Measurements from ENCODE around the gene RASGRP2. TPM values are rescaled to one million over a fixed set of nuclear protein-coding genes. Genes with fewer than 3 reads are reported as not detected.

Gene RASGRP2
- total RNA-seq, 1 experiment from 2014 or later = 0.23 TPM

DNA sequence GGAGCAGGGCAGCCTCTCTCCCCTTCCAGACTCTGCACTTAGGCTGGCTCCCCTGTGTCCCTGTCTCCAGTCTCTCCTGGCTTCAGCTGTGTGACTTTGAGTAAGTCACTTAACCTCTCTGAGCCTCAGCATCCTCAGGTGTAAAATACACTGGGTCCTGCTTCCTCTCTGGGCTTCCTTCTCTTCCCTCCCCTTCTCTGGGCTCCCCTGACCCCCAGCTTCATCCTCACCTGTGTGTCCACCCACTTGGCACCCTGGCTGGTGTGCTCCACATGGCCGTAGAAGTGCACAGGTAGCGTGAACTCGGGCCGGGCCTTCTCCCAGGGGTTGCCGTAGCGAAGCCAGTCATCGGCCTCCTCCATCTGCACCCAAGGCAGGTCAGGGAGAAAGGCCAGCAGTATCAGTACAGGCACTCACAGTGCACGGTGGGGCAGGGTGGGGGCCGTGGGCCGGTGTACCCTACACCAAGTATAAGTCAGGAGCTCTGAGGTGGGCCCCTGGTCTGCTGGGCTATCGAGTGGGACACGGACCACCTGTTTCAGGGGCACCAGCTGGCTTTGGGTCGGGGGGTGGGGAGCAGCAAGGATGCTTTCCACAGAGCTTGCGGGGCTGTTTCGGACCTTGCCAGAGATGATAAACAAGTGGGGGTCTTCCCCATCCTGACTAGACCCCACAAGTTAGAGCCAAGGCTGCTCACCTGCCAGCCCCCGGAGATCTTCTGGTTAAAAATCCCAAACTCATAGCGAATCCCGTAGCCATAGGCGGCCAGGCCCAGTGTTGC, 13.8 kb upstream of the RASGRP2 start:
- DNase-seq (ENCODE audit: low read depth) = no peak

DNA sequence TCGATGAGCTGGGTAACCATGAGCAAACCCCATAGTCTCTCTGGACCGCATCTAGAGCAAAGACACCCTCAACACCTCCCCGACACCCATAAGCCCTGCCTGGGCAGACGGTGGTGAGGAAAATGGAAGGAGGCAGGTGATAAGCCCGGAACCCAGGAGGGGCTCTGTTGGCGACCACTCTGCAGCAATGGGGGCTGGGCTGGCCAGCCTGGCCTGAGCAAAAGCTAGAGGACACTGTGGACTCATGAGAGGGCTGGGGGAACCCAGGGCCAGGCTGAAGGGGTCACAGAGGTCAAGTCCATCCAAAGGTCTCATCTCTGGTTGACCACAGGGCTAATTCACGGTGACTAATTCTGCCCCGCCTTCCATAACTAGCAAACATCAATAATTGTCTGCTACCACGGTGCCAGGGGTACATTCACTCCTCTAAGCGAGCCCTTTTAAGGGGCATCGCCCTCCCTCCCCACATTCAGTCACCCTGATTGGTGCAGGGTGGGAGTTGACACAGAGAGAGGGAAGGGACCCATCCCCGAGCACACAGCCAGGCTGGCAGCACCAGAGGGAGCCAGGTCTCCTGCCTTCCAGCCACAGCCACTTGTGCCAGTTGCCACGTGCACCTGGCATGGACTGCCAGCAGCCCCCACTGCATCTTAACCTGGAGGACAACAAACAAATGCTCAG, 11.9 kb upstream of the RASGRP2 start:
- DNase-seq (ENCODE audit: low read depth) = no peak

- DNase-seq (ENCODE audit: low read depth) = no peak
Measured at GRCh38 chr11:64754919-64755662, 11.1 kb upstream of the RASGRP2 start.

DNA sequence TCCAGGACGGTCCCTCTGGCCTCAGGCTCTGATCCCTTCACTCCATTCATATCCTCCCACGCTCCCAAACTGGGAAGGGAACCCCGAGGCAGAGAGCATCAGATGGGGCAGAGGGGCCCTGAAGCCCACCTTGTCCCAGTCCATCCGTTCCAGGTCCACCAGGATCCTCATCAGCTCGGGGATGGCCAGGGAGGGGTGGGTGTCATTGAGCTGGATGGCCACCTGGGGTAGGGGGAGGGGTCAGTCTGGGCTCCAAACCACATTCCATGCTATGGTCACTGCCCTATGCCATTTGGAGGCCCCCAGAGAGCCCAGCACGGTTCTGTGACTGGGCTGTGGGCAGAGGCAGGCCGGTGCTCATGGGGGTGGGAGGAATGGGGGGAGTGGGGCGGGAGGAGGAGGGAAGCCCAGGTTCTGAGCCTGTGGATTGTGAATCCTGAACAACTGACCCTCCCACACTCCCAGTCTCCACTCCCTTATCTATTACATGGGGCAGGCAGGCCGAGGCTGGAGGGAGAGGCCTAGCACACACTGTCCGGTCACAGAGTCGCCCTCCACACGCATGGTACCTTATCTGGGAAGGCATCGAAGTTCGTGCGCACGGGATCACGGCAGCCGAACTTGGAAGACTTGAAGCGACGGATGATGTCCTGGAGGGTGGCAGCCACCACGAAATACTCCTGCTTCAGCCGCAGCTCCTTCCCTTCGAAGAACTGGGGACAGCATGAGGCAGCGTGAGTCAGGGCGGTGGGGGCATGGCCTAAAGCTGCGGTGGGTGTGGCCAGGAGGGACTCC, 10.4 kb upstream of the RASGRP2 start:
- no peak for DNase-seq (ENCODE audit: low read depth)

- no peak for DNase-seq (ENCODE audit: low read depth)
Measured at GRCh38 chr11:64753380-64754123, 9.6 kb upstream of the RASGRP2 start.

DNA sequence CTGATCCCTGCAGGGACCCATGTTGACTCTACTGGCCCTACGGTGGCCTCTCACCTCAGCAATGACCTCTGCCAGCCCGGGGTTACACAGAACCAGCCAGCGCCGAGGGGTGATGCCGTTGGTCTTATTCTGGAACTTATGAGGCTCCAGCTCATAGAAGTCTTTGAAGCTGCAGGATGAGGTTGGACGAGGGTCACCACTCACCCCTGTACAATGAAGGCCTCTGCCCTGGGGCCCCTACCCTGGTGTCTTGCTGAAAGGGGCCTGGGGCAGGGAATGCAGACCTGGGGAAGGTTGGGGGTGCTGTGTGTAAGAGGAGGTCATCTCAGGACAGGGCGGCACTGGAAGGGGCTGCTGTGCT, 9.1 kb upstream of the RASGRP2 start:
- no peak for DNase-seq (ENCODE audit: low read depth)

DNA sequence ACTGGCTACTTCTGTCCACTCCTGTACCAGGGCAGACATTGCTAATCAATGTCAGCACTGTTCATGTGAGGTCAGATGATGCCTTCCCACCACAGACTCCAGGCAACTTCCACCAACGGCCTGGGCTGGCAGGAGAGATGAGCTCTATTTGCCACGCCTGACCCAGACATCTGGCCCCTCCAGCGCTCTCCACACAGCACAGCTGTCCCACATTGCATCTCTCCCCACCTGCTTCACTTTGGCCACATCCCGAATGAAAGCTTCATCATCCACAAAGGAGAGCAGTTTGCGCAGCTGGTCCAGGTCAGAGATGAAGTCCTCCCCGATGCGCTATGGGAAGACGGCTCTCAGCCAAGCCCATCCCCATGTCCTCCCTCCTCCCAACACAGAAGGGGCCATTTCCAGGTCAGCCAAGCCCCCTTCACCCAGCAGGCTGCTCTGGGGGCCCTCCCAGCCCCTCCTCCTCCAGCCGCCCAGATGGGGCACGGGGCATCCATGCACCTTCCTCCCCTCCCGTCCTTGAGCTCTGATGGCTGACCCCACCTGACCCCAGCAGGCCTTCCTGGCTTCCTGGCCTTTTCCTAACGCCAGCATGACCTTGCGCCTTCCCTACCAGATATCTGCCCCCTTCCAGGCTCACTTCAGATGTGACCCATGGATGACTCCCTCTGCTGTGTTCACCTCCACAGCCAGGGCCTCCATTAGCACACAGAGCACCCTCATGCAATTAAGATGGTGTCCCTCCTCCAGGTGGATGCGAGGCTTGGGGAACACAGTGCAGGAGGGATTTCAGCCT, 8.4 kb upstream of the RASGRP2 start:
- DNase-seq (ENCODE audit: low read depth) = peak; percentile 21

- no peak for DNase-seq (ENCODE audit: low read depth)
Measured at GRCh38 chr11:64751580-64751979, 7.6 kb upstream of the RASGRP2 start.

- DNase-seq (ENCODE audit: low read depth) = no peak
Measured at GRCh38 chr11:64751136-64751535, 7.2 kb upstream of the RASGRP2 start.

DNA sequence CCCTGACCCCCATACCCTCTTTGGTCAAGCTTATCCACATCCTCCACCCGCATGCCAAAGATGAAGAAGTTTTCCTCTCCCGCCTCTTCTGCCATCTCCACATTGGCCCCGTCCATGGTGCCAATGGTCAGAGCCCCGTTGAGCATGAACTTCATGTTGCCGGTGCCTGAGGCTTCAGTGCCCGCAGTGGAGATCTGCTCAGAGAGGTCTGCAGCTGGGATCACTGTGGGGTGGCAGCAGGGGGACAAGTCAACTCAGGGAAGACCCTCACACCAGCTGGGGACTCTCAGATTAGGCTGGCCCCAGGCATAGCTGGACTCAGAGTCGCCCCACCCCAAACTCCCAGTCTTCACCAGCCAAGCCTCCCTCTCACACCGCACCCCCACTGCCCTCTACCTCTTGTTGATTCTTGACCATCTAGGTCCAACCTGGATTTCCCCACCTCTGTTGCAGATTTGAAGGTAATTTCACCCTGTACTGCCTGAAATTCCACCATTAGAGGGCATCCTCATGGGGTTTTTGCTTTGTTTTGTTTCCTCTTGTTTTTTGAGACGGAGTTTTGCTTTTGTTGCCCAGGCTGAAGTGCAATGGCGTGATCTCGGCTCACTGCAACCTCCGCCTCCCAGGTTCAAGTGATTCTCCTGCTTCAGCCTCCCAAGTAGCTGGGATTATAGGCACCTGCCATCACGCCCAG, 6.6 kb upstream of the RASGRP2 start:
- DNase-seq (ENCODE audit: low read depth) = no peak

GRCh38 chr11:64747961-64748665, 4.2 kb upstream of the RASGRP2 start:
- DNase-seq (ENCODE audit: low read depth) = no peak

GRCh38 chr11:64746486-64746885, 2.5 kb upstream of the RASGRP2 start:
- no peak for DNase-seq (ENCODE audit: low read depth)

GRCh38 chr11:64745521-64746328, 1.8 kb upstream of the RASGRP2 start:
- no peak for DNase-seq (ENCODE audit: low read depth)

- DNase-seq (ENCODE audit: low read depth) = no peak
Measured at GRCh38 chr11:64745189-64745520, 1.2 kb upstream of the RASGRP2 start.

DNA sequence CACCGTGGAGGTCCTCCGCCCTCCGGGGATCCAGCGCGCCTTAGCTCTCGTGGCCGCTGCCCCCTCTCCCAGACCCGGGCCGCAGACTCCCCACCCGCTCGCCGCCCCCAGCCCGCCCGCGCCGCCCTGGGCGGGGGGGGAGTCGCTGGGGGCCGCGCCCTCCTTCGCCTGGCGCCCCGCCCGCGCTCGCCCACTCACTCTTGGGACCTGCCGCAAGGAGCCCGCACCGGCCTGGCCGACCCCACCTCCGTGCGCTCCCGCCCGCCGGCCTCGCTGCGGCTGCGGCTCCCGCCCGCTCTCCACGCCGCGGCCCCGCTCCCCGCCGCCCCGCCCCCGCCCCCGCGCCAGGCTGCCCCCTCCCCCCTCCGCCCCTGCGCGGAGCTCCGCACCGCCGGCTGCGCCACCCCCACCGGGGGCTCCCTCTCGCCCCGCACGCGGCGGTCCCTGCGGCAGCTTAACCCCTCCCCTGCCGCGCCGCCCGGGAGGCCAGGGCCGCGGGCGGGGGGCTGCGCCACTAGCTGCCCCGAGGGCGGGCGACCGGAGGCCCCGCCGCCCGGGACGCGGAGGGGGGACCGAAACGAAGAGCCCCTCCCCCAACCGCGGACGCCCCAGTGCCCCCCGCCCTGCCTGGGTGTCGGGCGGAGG, 724 bp upstream of the RASGRP2 start:
- no peak for DNase-seq (ENCODE audit: low read depth)

DNA sequence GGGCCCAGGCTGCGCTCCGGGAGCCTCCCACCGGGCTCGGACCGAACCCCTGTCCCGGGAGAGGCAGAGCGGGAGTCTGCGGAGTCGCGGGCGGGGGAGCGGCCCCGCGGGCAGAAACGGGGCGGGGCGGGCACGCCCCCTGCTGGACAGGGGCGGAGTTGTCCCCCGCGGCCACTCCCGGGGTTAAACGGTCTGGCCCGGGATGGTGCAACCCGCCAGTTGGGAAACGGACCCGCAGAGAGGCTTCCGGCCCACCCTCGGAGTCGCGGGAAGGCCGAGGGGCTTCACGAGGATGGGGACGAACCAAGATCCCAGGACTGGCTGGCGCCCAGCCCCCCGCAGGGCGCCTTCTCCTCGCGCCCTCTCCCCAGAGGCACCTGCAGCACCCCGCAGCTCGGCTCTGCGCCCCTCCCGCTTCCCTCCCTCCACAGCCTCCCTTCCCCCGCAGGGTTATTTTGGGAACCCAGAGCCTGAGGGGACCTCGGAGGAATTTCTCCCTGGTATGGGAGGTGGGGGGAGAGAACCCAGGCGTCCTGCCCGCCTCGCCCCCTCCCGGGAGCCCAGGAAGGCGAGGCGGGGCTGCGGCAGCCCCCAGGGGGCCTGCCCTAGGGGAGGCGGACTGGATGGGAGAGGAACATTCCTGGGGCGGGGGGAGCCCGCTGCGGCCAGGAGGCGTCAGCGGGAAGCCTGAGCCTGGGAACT, 902 bp downstream of the RASGRP2 start:
- DNase-seq (ENCODE audit: low read depth) = no peak
